H1 (cell line): ENCODE results near the gene PBX1. TPM values are rescaled to one million over a fixed set of nuclear protein-coding genes. Genes with fewer than 3 reads are reported as not detected.

Experiments used
- BRCA1 ChIP-seq: IDR thresholded peaks from 2 replicates; pipeline ENCODE4 v1.6.1; 2012; ENCODE audit warnings: low read depth, low read length, improper control_type of control experiment
- FOSL1 ChIP-seq: IDR thresholded peaks from 2 replicates; pipeline ENCODE4 v1.6.1; 2011; ENCODE audit warnings: mild to moderate bottlenecking, low read depth, low read length, moderate library complexity; ENCODE audit not compliant: insufficient read depth
- polyA plus RNA-seq, 7 experiments: library from polyadenylated mRNA; depleted of rRNA in 3 of 7; stranded (reverse) in 5 of 7; unstranded in 2 of 7; fragments of >200 nt in 5 of 7; fragments of 200-250 nt in 2 of 7; gene quantifications; 1 replicate in 5 of 7; 2 replicates in 1 of 7; 4 replicates in 1 of 7; pipeline versions ENCODE4 v1.2.1 to v1.2.3, GENCODE V29; 2011 to 2013; ENCODE audit warnings: missing spikeins in 2 of 7, mixed read lengths in 2 of 7
- total RNA-seq: library from RNA; stranded (reverse); fragmentation: NEBNext Ultra II Directional; extraction: Animal tissue kit (Norgen Biotek cat#: 25700); gene quantifications from 2 replicates; pipeline ENCODE4 v1.2.1, GENCODE V29; 2021

Gene PBX1
- total and polyA plus RNA-seq, 2 of the 8 experiments (the other 6 are each of a cell fraction or from before 2014, with no cell fraction given): 87.4 to 124 TPM

- TF ChIP-seq FOSL1 (no peak), BRCA1 (no peak)
Measured at GRCh38 chr1:164880199-164880598, 321.2 kb downstream of the PBX1 start (continued).
